GM12878 (cell line): ENCODE measurements around the gene TRIM67.
"Not testable (repeated sequence)": the region's sequence is repeated elsewhere in the genome, so short reads cannot be mapped to it uniquely, and the experiment has no call there.

Source experiments
- DPF2 ChIP-seq: fragments of 450-650 bp; IDR thresholded peaks from 2 replicates; pipeline ENCODE4 v1.6.1; 2017; ENCODE audit warnings: mild to moderate bottlenecking
- EGR1 ChIP-seq, 2 experiments: IDR thresholded peaks; 1 replicate in 1 of 2; 2 replicates in 1 of 2; pipeline ENCODE4 v1.6.1; 2011 to 2012; ENCODE audit warnings: low read depth in 2 of 2, low read length in 2 of 2, borderline replicate concordance in 1 of 2, mild to moderate bottlenecking in 1 of 2, moderate library complexity in 1 of 2
- NRF1 ChIP-seq: conservative IDR thresholded peaks from 2 replicates; pipeline ENCODE4 v1.6.1; 2011; ENCODE audit warnings: mild to moderate bottlenecking, low read depth, low read length, improper control_type of control experiment
- SMC3 ChIP-seq: IDR thresholded peaks from 2 replicates; pipeline ENCODE4 v1.6.1; 2011; ENCODE audit warnings: low read length, improper control_type of control experiment, borderline replicate concordance
- SREBF2 ChIP-seq: IDR thresholded peaks from 2 replicates; pipeline ENCODE4 v1.6.1; 2012; ENCODE audit warnings: mild to moderate bottlenecking, low read length
- STAT3 ChIP-seq: IDR thresholded peaks from 2 replicates; pipeline ENCODE4 v1.6.1; 2011; ENCODE audit warnings: low read depth, low read length, improper control_type of control experiment
- TF ChIP-seq, protein P1 (sequence below), 3 experiments: IDR thresholded peaks in 2 of 3; conservative IDR thresholded peaks in 1 of 3; 2 replicates each; pipeline ENCODE4 v1.5.1; 2011; ENCODE audit warnings: low read depth in 3 of 3, low read length in 3 of 3, mild to moderate bottlenecking in 3 of 3, control low read depth in 2 of 3, moderate library complexity in 2 of 3, inconsistent platforms in 1 of 3, mixed read lengths in 1 of 3; ENCODE audit not compliant: control insufficient read depth in 2 of 3, insufficient read depth in 1 of 3; ENCODE audit errors: extremely low read depth in 1 of 3
- TF ChIP-seq, protein P2 (sequence below): IDR thresholded peaks from 2 replicates; pipeline ENCODE4 v1.6.1; 2011; ENCODE audit warnings: low read depth, low read length, improper control_type of control experiment, borderline replicate concordance

DNA sequence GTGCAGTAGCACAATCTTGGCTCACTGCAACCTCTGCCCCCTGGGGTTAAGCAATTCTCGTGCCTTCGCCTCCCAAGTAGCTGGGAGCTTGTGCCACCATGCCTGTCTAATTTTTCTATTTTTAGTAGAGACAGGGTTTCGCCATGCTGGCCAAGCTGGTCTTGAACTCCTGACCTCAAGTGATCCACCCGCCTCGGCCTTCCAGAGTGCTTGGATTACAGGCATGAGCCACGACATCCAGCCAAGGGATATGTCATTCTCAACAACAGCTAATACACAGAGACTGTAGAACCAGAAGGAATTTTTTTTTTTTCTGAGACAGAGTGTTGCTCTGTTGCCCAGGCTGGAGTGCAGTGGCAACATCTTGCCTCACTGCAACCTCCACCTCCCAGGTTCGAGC, 3.7 kb upstream of the TRIM67 start:
- TF ChIP-seq, protein P1, sequence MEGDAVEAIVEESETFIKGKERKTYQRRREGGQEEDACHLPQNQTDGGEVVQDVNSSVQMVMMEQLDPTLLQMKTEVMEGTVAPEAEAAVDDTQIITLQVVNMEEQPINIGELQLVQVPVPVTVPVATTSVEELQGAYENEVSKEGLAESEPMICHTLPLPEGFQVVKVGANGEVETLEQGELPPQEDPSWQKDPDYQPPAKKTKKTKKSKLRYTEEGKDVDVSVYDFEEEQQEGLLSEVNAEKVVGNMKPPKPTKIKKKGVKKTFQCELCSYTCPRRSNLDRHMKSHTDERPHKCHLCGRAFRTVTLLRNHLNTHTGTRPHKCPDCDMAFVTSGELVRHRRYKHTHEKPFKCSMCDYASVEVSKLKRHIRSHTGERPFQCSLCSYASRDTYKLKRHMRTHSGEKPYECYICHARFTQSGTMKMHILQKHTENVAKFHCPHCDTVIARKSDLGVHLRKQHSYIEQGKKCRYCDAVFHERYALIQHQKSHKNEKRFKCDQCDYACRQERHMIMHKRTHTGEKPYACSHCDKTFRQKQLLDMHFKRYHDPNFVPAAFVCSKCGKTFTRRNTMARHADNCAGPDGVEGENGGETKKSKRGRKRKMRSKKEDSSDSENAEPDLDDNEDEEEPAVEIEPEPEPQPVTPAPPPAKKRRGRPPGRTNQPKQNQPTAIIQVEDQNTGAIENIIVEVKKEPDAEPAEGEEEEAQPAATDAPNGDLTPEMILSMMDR (IDR thresholded peaks at IDR 0.05 in 2 of 3, conservative IDR thresholded peaks at IDR 0.05 in 1 of 3; ENCODE audit: control insufficient read depth in 2 of 3, extremely low read depth in 1 of 3, insufficient read depth in 1 of 3, low read depth in 3 of 3, low read length in 3 of 3), result not testable (repeated sequence)
- TF ChIP-seq NRF1; DPF2; SREBF2; SMC3; EGR1 (IDR thresholded peaks at IDR 0.05; ENCODE audit: borderline replicate concordance in 1 of 2, low read depth in 2 of 2, low read length in 2 of 2); STAT3: not testable (repeated sequence)
- TF ChIP-seq, protein P2, sequence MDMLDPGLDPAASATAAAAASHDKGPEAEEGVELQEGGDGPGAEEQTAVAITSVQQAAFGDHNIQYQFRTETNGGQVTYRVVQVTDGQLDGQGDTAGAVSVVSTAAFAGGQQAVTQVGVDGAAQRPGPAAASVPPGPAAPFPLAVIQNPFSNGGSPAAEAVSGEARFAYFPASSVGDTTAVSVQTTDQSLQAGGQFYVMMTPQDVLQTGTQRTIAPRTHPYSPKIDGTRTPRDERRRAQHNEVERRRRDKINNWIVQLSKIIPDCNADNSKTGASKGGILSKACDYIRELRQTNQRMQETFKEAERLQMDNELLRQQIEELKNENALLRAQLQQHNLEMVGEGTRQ, result not testable (repeated sequence)
